Heart left ventricle (tissue), 13 donors: ENCODE measurements around the gene KIF1A.

Source experiments
- POLR2A ChIP-seq, 2 donors: fragments of 450-650 bp; IDR thresholded peaks; one replicate each; pipeline ENCODE4 v1.6.1; 2017; ENCODE audit warnings: antibody characterized with exemption in 2 of 2, mild to moderate bottlenecking in 2 of 2, moderate library complexity in 2 of 2
- TF ChIP-seq, protein P1 (sequence below), 12 donors: fragments of 200-600 bp; sonication (generic) in 4 of 12; IDR thresholded peaks; one replicate each; pipeline versions ENCODE4 v1.5.0 to v1.8.0; 2018 to 2022; ENCODE audit warnings: antibody characterized with exemption in 12 of 12, mild to moderate bottlenecking in 5 of 12
- donor health status: ischemic (EF 13 %, LVEDD 7.1; RV severe dilation, severe dysfunction).
- donor health status: DM: no; HTN: yes; CAD: no.
- donor health status: DM: no; HTN: no; CAD: no.
- donor health status: ischemic (EF 25% LVEDD 6.9; RV normal size, moderate dysfunction).
- donor health status: ischemic (EF 25% LVEDD 5.7; RV mildly dilated, moderate dysfunction).
- donor health status: ischemic (EF 35%, LVEDD 5.7; RV mildly dilated, moderate dysfunction).
- donor health status: nonischemic (EF 11% LVEDD 7.7; RV severe dilation, severe dysfunction).
- donor health status: DM: yes; HTN: yes; CAD: no.
- donor health status: PGD.
- donor health status: ischemic (EF 29% LVEDD 5.4; RV normal size, mild dysfunction).
- donor health status: nonischemic (EF 23%, LVEDD 6.1; RV moderate dilation, normal function).

DNA sequence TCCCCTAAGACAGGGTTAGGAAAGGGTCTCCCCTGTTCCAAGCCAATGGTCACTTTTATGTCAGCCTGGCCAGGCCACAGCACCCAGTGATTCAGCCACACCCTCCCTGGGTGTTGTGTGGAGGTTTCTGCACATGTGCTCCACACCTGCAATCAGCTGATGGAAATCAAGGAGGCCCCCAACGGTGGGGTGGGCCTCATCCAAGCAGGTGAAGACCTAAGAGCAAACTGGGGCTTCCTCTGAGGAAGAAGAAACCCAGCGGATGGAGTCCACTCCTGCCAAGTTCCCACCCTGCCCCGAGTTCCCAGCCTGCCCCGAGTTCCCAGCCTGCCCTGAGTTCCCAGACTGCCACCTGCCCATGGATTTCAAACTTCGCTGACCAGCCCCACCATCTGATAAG lies 55.4 kb downstream of the KIF1A start:
- TF ChIP-seq, protein P1, sequence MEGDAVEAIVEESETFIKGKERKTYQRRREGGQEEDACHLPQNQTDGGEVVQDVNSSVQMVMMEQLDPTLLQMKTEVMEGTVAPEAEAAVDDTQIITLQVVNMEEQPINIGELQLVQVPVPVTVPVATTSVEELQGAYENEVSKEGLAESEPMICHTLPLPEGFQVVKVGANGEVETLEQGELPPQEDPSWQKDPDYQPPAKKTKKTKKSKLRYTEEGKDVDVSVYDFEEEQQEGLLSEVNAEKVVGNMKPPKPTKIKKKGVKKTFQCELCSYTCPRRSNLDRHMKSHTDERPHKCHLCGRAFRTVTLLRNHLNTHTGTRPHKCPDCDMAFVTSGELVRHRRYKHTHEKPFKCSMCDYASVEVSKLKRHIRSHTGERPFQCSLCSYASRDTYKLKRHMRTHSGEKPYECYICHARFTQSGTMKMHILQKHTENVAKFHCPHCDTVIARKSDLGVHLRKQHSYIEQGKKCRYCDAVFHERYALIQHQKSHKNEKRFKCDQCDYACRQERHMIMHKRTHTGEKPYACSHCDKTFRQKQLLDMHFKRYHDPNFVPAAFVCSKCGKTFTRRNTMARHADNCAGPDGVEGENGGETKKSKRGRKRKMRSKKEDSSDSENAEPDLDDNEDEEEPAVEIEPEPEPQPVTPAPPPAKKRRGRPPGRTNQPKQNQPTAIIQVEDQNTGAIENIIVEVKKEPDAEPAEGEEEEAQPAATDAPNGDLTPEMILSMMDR (IDR thresholded peaks at IDR 0.05), result no peak
- TF ChIP-seq POLR2A (IDR thresholded peaks at IDR 0.05), result no peak
